ENCODE results near the gene HS1BP3.
A peak's percentile ranks its signal among the peaks of the same experiment; 100 is the strongest.

Gene HS1BP3

GRCh38 chr2:20572221-20572620 lies 78.7 kb downstream of the HS1BP3 start:
- TF ChIP-seq CTCF (IDR thresholded peaks at IDR 0.05; ENCODE audit: insufficient read depth, low read depth, low read length, missing control alignments) = no peak
- H3K4me3 ChIP-seq (ENCODE audit: low read length) = no peak overlapping the region
- no peak for DNase-seq (ENCODE audit: low read depth)

- H3K4me3 ChIP-seq (ENCODE audit: low read length) = no peak overlapping the region
- no peak for DNase-seq (ENCODE audit: low read depth)
- TF ChIP-seq CTCF (IDR thresholded peaks at IDR 0.05; ENCODE audit: insufficient read depth, low read depth, low read length, missing control alignments) = no peak
Observed at GRCh38 chr2:20571644-20572215, 79.2 kb downstream of the HS1BP3 start.

GRCh38 chr2:20571231-20571630 lies 79.7 kb downstream of the HS1BP3 start:
- no peak overlapping the region for H3K4me3 ChIP-seq (ENCODE audit: low read length)
- TF ChIP-seq CTCF (IDR thresholded peaks at IDR 0.05; ENCODE audit: insufficient read depth, low read depth, low read length, missing control alignments) = no peak
- DNase-seq (ENCODE audit: low read depth) = no peak

GRCh38 chr2:20570249-20570648 lies 80.6 kb downstream of the HS1BP3 start:
- no peak overlapping the region for H3K4me3 ChIP-seq (ENCODE audit: low read length)
- no peak for TF ChIP-seq CTCF (IDR thresholded peaks at IDR 0.05; ENCODE audit: insufficient read depth, low read depth, low read length, missing control alignments)
- DNase-seq (ENCODE audit: low read depth) = no peak

GRCh38 chr2:20569464-20570223 lies 81.3 kb downstream of the HS1BP3 start:
- no peak overlapping the region for H3K4me3 ChIP-seq (ENCODE audit: low read length)
- TF ChIP-seq CTCF (IDR thresholded peaks at IDR 0.05; ENCODE audit: insufficient read depth, low read depth, low read length, missing control alignments) = no peak
- no peak for DNase-seq (ENCODE audit: low read depth)

GRCh38 chr2:20568501-20569463 lies 82.1 kb downstream of the HS1BP3 start:
- no peak overlapping the region for H3K4me3 ChIP-seq (ENCODE audit: low read length)
- TF ChIP-seq CTCF (IDR thresholded peaks at IDR 0.05; ENCODE audit: insufficient read depth, low read depth, low read length, missing control alignments) = no peak
- peak; percentile 79 for DNase-seq (ENCODE audit: low read depth)

Measured in epithelial cell of esophagus (primary cell).